CD8-positive, alpha-beta memory T cell (primary cell): Measurements from ENCODE around the gene THRA. TPM values are rescaled to one million over a fixed set of nuclear protein-coding genes. Genes with fewer than 3 reads are reported as not detected.

ENCODE experiments used
- CTCF ChIA-PET: fragments of 350-600 bp; sonication (Branson Sonifier 250); formaldehyde crosslinking; loops from one replicate; lab custom pipeline; 2021; ENCODE audit warnings: antibody characterized with exemption; lab: Charles Lee
- POLR2A ChIA-PET: fragments of 350-600 bp; sonication (Branson Sonifier 250); formaldehyde crosslinking; loops from one replicate; lab custom pipeline; 2021; ENCODE audit warnings: antibody characterized with exemption; lab: Charles Lee
- DNase-seq, 5 donors: peaks; one replicate each; pipeline versions ENCODE4 v3.0.0 to v3.0.0-alpha.2; 2020 to 2022; ENCODE audit warnings: mixed read lengths in 1 of 5
- H3K27ac ChIP-seq: one replicate; pipeline ENCODE4 v1.7.0; 2013; ENCODE audit warnings: low read depth, mild to moderate bottlenecking, low read length, moderate library complexity
- H3K27me3 ChIP-seq: 2 replicates; pipeline ENCODE4 v1.7.0; 2013; ENCODE audit warnings: low read length, mild to moderate bottlenecking; ENCODE audit not compliant: insufficient read depth, poor library complexity, severe bottlenecking
- H3K36me3 ChIP-seq: 2 replicates; pipeline ENCODE4 v1.7.0; 2013; ENCODE audit warnings: mild to moderate bottlenecking, low read length, moderate library complexity; ENCODE audit not compliant: insufficient read depth
- H3K4me1 ChIP-seq: 2 replicates; pipeline ENCODE4 v1.7.0; 2013; ENCODE audit warnings: mild to moderate bottlenecking, low read length, moderate library complexity; ENCODE audit not compliant: insufficient read depth
- H3K4me3 ChIP-seq: 2 replicates; pipeline ENCODE4 v1.7.0; 2013; ENCODE audit warnings: mild to moderate bottlenecking, low read length
- H3K9me3 ChIP-seq: 2 replicates; pipeline ENCODE4 v1.7.0; 2013; ENCODE audit warnings: mild to moderate bottlenecking, low read length
- H3K27ac Mint-ChIP-seq, 8 donors: one replicate each; pipeline ENCODE4 v1.8.0; 2020 to 2021; ENCODE audit warnings: mixed read lengths in 8 of 8, mild to moderate bottlenecking in 6 of 8, inconsistent platforms in 3 of 8, moderate library complexity in 3 of 8
- H3K27me3 Mint-ChIP-seq, 2 donors: one replicate each; pipeline ENCODE4 v1.8.0; 2020 to 2021; ENCODE audit warnings: mixed read lengths in 2 of 2, mild to moderate bottlenecking in 1 of 2, moderate library complexity in 1 of 2
- H3K36me3 Mint-ChIP-seq, 3 donors: one replicate each; pipeline ENCODE4 v1.8.0; 2020 to 2021; ENCODE audit warnings: mixed read lengths in 3 of 3, inconsistent platforms in 1 of 3, mild to moderate bottlenecking in 1 of 3
- H3K4me1 Mint-ChIP-seq, 3 donors: one replicate each; pipeline ENCODE4 v1.8.0; 2020 to 2021; ENCODE audit warnings: mixed read lengths in 3 of 3, inconsistent platforms in 1 of 3, mild to moderate bottlenecking in 1 of 3
- H3K4me3 Mint-ChIP-seq, 7 donors: one replicate each; pipeline ENCODE4 v1.8.0; 2020 to 2021; ENCODE audit warnings: mixed read lengths in 7 of 7, mild to moderate bottlenecking in 6 of 7, moderate library complexity in 4 of 7, inconsistent platforms in 2 of 7
- H3K9me3 Mint-ChIP-seq, 5 donors: one replicate each; pipeline ENCODE4 v1.8.0; 2020 to 2022; ENCODE audit warnings: mixed read lengths in 5 of 5, mild to moderate bottlenecking in 3 of 5, moderate library complexity in 2 of 5, inconsistent platforms in 1 of 5
- polyA plus RNA-seq: library from polyadenylated mRNA; unstranded; fragments of 300-500 nt; fragmentation: Illumina TruSeq; gene quantifications from one replicate; pipeline ENCODE4 v1.2.3, GENCODE V29; 2021
- total RNA-seq, 2 experiments: library from RNA; stranded (reverse); gene quantifications; one replicate each; pipeline ENCODE4 v1.2.3, GENCODE V29; 2021

Gene THRA
- total and polyA plus RNA-seq, 3 experiments from 2014 or later = 12.6 to 17.0 (median 13.2) TPM

GRCh38 chr17:40084477-40084876 is 21.7 kb downstream of the THRA start:
- Histone ChIP-seq H3K27ac (no peak overlapping the region), H3K9me3 (no peaks in the 10 kb centered on the region), H3K4me3 (no peak overlapping the region), H3K36me3 (peaks cover 49% of the 10 kb centered on the region), H3K4me1 (peaks cover 6% of the 10 kb centered on the region), H3K27me3 (no peaks in the 10 kb centered on the region)
- Mint-ChIP-seq H3K4me1 (peaks cover 5 to 13% (median 12%) of the 10 kb centered on the region in 3 donors), H3K9me3 (no peaks in the 10 kb centered on the region), H3K36me3 (peaks cover 6 to 65% (median 8%) of the 10 kb centered on the region in 3 donors), H3K27ac (peak overlapping the region in 1 of 8 donors; percentile 23), H3K4me3 (no peak overlapping the region), H3K27me3 (no peaks in the 10 kb centered on the region)
- POLR2A ChIA-PET = interaction anchor here (1.3 kb wide), 1 partner anchor 19 kb away, joined by 3 read pairs; no protein-coding TSS in a partner anchor
- CTCF ChIA-PET = interaction anchor here (1.0 to 3.1 kb wide), 6 partner anchors 9 to 107 kb away, joined by 3 to 23 read pairs (median 6); no protein-coding TSS in a partner anchor
- no peak for DNase-seq

GRCh38 chr17:40086150-40087044 is 23.6 kb downstream of the THRA start:
- H3K27ac ChIP-seq = no peak overlapping the region
- CTCF ChIA-PET = interaction anchor here (0.7 to 3.1 kb wide), 23 partner anchors 9 to 99 kb away, joined by 3 to 23 read pairs (median 6); partner anchors contain the start of gene NR1D1
- Mint-ChIP-seq H3K4me3 (no peak overlapping the region), H3K9me3 (no peaks in the 10 kb centered on the region), H3K27ac (peak overlapping the region in 6 of 8 donors; percentile 11 to 78 (median 46)), H3K27me3 (no peaks in the 10 kb centered on the region), H3K4me1 (peaks cover 5 to 13% (median 12%) of the 10 kb centered on the region in 3 donors), H3K36me3 (peaks cover 6 to 70% (median 11%) of the 10 kb centered on the region in 3 donors)
- peaks cover 43% of the 10 kb centered on the region for H3K36me3 ChIP-seq
- H3K27me3 ChIP-seq = no peaks in the 10 kb centered on the region
- H3K4me3 ChIP-seq = no peak overlapping the region
- DNase-seq = peak in 4 of 5 donors; percentile 45 to 73 (median 54)
- no peaks in the 10 kb centered on the region for H3K9me3 ChIP-seq
- H3K4me1 ChIP-seq = peaks cover 6% of the 10 kb centered on the region
- POLR2A ChIA-PET = interaction anchor here (0.8 to 1.1 kb wide), 4 partner anchors 14 to 37 kb away, joined by 3 to 11 read pairs (median 4); partner anchors contain the start of gene NR1D1

GRCh38 chr17:40087049-40087794 is 24.5 kb downstream of the THRA start:
- Histone ChIP-seq H3K4me1 (peaks cover 6% of the 10 kb centered on the region), H3K4me3 (no peak overlapping the region), H3K27me3 (no peaks in the 10 kb centered on the region), H3K36me3 (peaks cover 43% of the 10 kb centered on the region), H3K27ac (no peak overlapping the region), H3K9me3 (no peaks in the 10 kb centered on the region)
- peak overlapping the region in 6 of 8 donors; percentile 1 to 78 (median 19) for H3K27ac Mint-ChIP-seq
- H3K4me3 Mint-ChIP-seq = no peak overlapping the region
- no peaks in the 10 kb centered on the region for H3K27me3 Mint-ChIP-seq
- CTCF ChIA-PET = interaction anchor here (1.0 to 3.8 kb wide), 15 partner anchors 8 to 98 kb away, joined by 3 to 23 read pairs (median 8); partner anchors contain the start of gene NR1D1
- peaks cover 6 to 71% (median 11%) of the 10 kb centered on the region in 3 donors for H3K36me3 Mint-ChIP-seq
- no peak for DNase-seq
- H3K9me3 Mint-ChIP-seq = no peaks in the 10 kb centered on the region
- H3K4me1 Mint-ChIP-seq = peaks cover 5 to 13% (median 12%) of the 10 kb centered on the region in 3 donors
- POLR2A ChIA-PET = interaction anchor here (0.9 to 1.1 kb wide), 2 partner anchors 13 to 24 kb away, joined by 3 to 4 read pairs; partner anchors contain the start of gene NR1D1

GRCh38 chr17:40087903-40088718 is 25.3 kb downstream of the THRA start:
- ChIA-PET CTCF (interaction anchor here (1.1 to 3.8 kb wide), 5 partner anchors 9 to 24 kb away, joined by 3 to 18 read pairs (median 6); partner anchors contain the start of gene NR1D1), POLR2A (no interaction called here)
- H3K27ac Mint-ChIP-seq = peak overlapping the region in 3 of 8 donors; percentile 1 to 80 (median 47)

GRCh38 chr17:40089077-40089895 is 26.5 kb downstream of the THRA start:
- Histone ChIP-seq H3K27ac (no peak overlapping the region), H3K4me3 (no peak overlapping the region), H3K9me3 (no peaks in the 10 kb centered on the region), H3K27me3 (no peaks in the 10 kb centered on the region), H3K36me3 (peaks cover 43% of the 10 kb centered on the region), H3K4me1 (peaks cover 12% of the 10 kb centered on the region)
- peaks cover 8 to 23% (median 22%) of the 10 kb centered on the region in 3 donors for H3K4me1 Mint-ChIP-seq
- no peaks in the 10 kb centered on the region for H3K9me3 Mint-ChIP-seq
- peaks cover 6 to 77% (median 15%) of the 10 kb centered on the region in 3 donors for H3K36me3 Mint-ChIP-seq
- H3K4me3 Mint-ChIP-seq = no peak overlapping the region
- peak overlapping the region in 2 of 8 donors; percentile 47 to 90 for H3K27ac Mint-ChIP-seq
- POLR2A ChIA-PET = interaction anchor here (2.0 kb wide), 1 partner anchor 9 kb away, joined by 5 read pairs; no protein-coding TSS in a partner anchor
- peaks cover 0 to 3% of the 10 kb centered on the region in 2 donors for H3K27me3 Mint-ChIP-seq
- CTCF ChIA-PET = interaction anchor here (1.1 to 3.8 kb wide), 4 partner anchors 10 to 23 kb away, joined by 3 to 18 read pairs (median 12); partner anchors contain the start of gene NR1D1
- no peak for DNase-seq

More at GRCh38 chr17:40087903-40088718, 25.3 kb downstream of the THRA start:
- Histone ChIP-seq H3K36me3 (peaks cover 44% of the 10 kb centered on the region), H3K9me3 (no peaks in the 10 kb centered on the region), H3K4me3 (no peak overlapping the region), H3K4me1 (peaks cover 6% of the 10 kb centered on the region), H3K27me3 (no peaks in the 10 kb centered on the region), H3K27ac (no peak overlapping the region)
- H3K4me1 Mint-ChIP-seq = peaks cover 5 to 13% (median 12%) of the 10 kb centered on the region in 3 donors
- no peak for DNase-seq
- H3K27me3 Mint-ChIP-seq = no peaks in the 10 kb centered on the region
- H3K36me3 Mint-ChIP-seq = peaks cover 6 to 76% (median 11%) of the 10 kb centered on the region in 3 donors
- H3K4me3 Mint-ChIP-seq = no peak overlapping the region
- no peaks in the 10 kb centered on the region for H3K9me3 Mint-ChIP-seq

GRCh38 chr17:40090237-40091119 is 27.7 kb downstream of the THRA start:
- no peak for DNase-seq
- H3K27ac ChIP-seq = no peak overlapping the region
- Mint-ChIP-seq H3K27me3 (peaks cover 0 to 3% of the 10 kb centered on the region in 2 donors), H3K27ac (peak overlapping the region in 3 of 8 donors; percentile 23 to 92 (median 88)), H3K9me3 (no peaks in the 10 kb centered on the region), H3K36me3 (peaks cover 9 to 73% (median 12%) of the 10 kb centered on the region in 3 donors), H3K4me1 (peaks cover 16 to 35% (median 32%) of the 10 kb centered on the region in 3 donors), H3K4me3 (no peak overlapping the region)
- H3K27me3 ChIP-seq = no peaks in the 10 kb centered on the region
- POLR2A ChIA-PET = interaction anchor here (2.0 kb wide), 1 partner anchor 8 kb away, joined by 5 read pairs; no protein-coding TSS in a partner anchor
- H3K4me1 ChIP-seq = peaks cover 23% of the 10 kb centered on the region
- no peak overlapping the region for H3K4me3 ChIP-seq
- CTCF ChIA-PET = interaction anchor here (1.3 to 3.8 kb wide), 4 partner anchors 10 to 22 kb away, joined by 3 to 18 read pairs (median 12); partner anchors contain the start of gene NR1D1
- peaks cover 38% of the 10 kb centered on the region for H3K36me3 ChIP-seq
- no peaks in the 10 kb centered on the region for H3K9me3 ChIP-seq
